Measurements from ENCODE around the gene BFSP1. TPM values are rescaled to one million over a fixed set of nuclear protein-coding genes. Genes with fewer than 3 reads are reported as not detected.

The BFSP1 gene
- 1 to 10 TPM; 1.5 to 2.6 TPM for total RNA-seq
- polyA plus RNA-seq, result 1 to 10 TPM; 2.4 to 9.9 TPM
- long read RNA-seq, donor 1, partial matches to known transcripts, result 1 of 11 reads
- long read RNA-seq, donor 1, other reads (novel, unspliced or antisense), result 8 of 11 reads
- long read RNA-seq, donor 2, result 0 reads

GRCh38 chr20:17530716-17531664, at the start of gene BFSP1:
Gene BFSP1 (minus strand): TSS chr20:17531379. CDS start chr20:17531329, 50 bp downstream.
- WGBS, 2 donors, result 1% methylated on average over 102 to 111 of the region's 111 CpGs
- Histone ChIP-seq H3K36me3 (ENCODE audit: control insufficient read depth in 1 of 2, insufficient read depth in 2 of 2, low read length in 1 of 2) (no peaks in the 10 kb centered on the region), H3K4me3 (ENCODE audit: low read length in 2 of 2) (peak within 1 kb of the TSS; percentile 31 to 58), H3K4me1 (ENCODE audit: control insufficient read depth in 1 of 2, insufficient read depth in 2 of 2, low read length in 2 of 2) (no peaks in the 10 kb centered on the region), H3K9me3 (ENCODE audit: control insufficient read depth, low read length) (no peaks in the 10 kb centered on the region), H3K27ac (ENCODE audit: low read depth in 1 of 2, low read length in 2 of 2) (no peak within 1 kb of the TSS), H3K27me3 (ENCODE audit: control insufficient read depth in 1 of 2, insufficient read depth in 2 of 2, low read length in 1 of 2) (no peaks in the 10 kb centered on the region)
- intact Hi-C loops (cut with DNase I), result loop anchor here in 1 of 2 donors (2.0 to 10.0 kb wide), 2 partner anchors 82 to 364 kb away; no protein-coding TSS in a partner anchor
- ATAC-seq (ENCODE audit: low FRiP score), result peak; percentile 81
- peak; percentile 70 to 86 for DNase-seq

- 85 to 86% methylated on average over 2 of the region's 2 CpGs for WGBS, 2 donors
- Histone ChIP-seq H3K36me3 (ENCODE audit: control insufficient read depth in 1 of 2, insufficient read depth in 2 of 2, low read length in 1 of 2) (peaks cover 2 to 4% of the 10 kb centered on the region in 2 donors), H3K9me3 (ENCODE audit: control insufficient read depth, low read length) (no peaks in the 10 kb centered on the region), H3K4me1 (ENCODE audit: control insufficient read depth in 1 of 2, insufficient read depth in 2 of 2, low read length in 2 of 2) (peaks cover 3 to 14% of the 10 kb centered on the region in 2 donors), H3K4me3 (ENCODE audit: low read length in 2 of 2) (no peak overlapping the region), H3K27me3 (ENCODE audit: control insufficient read depth in 1 of 2, insufficient read depth in 2 of 2, low read length in 1 of 2) (no peaks in the 10 kb centered on the region), H3K27ac (ENCODE audit: low read depth in 1 of 2, low read length in 2 of 2) (peak overlapping the region in 1 of 2 donors; percentile 45)
- intact Hi-C loops (cut with DNase I), result no loop called here
- DNase-seq (no peak), ATAC-seq (ENCODE audit: low FRiP score) (no peak)
These were observed 49.7 kb upstream of the BFSP1 start for GRCh38 chr20:17580895-17581294.

- WGBS, 2 donors, result 59 to 69% methylated on average over 4 of the region's 4 CpGs
- ATAC-seq (ENCODE audit: low FRiP score), result no peak
- no peak overlapping the region for H3K27ac ChIP-seq (ENCODE audit: low read depth in 1 of 2, low read length in 2 of 2)
- peaks cover 3 to 12% of the 10 kb centered on the region in 2 donors for H3K4me1 ChIP-seq (ENCODE audit: control insufficient read depth in 1 of 2, insufficient read depth in 2 of 2, low read length in 2 of 2)
- no peaks in the 10 kb centered on the region for H3K27me3 ChIP-seq (ENCODE audit: control insufficient read depth in 1 of 2, insufficient read depth in 2 of 2, low read length in 1 of 2)
- H3K9me3 ChIP-seq (ENCODE audit: control insufficient read depth, low read length), result no peaks in the 10 kb centered on the region
- intact Hi-C loops (cut with DNase I), result no loop called here
- peak overlapping the region in 1 of 2 donors; percentile 34 for H3K4me3 ChIP-seq (ENCODE audit: low read length in 2 of 2)
- peaks cover 3 to 4% of the 10 kb centered on the region in 2 donors for H3K36me3 ChIP-seq (ENCODE audit: control insufficient read depth in 1 of 2, insufficient read depth in 2 of 2, low read length in 1 of 2)
- no peak for DNase-seq
These were observed 48.3 kb upstream of the BFSP1 start for GRCh38 chr20:17579369-17580039.

DNA sequence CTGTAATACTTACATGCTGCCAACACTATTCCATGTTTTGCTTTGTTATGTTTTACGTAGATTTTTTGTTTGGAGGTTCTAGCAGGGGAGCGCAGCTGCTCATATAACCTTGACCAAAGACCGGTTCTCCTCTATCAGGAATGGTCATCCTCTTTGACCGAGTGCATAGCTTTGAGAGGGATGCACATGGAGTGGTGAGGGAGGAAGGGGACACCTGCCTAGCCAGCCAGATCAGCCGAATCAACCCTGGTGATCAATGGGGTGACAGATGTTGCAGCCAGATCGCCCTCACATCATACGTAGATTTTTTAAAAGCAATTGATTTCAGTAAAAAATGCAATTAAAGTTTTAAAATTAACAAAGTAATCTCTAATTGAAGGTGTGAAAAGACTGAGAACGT, 45.0 kb upstream of the BFSP1 start:
- Histone ChIP-seq H3K4me1 (ENCODE audit: control insufficient read depth in 1 of 2, insufficient read depth in 2 of 2, low read length in 2 of 2) (peaks cover 3 to 11% of the 10 kb centered on the region in 2 donors), H3K27ac (ENCODE audit: low read depth in 1 of 2, low read length in 2 of 2) (no peak overlapping the region), H3K4me3 (ENCODE audit: low read length in 2 of 2) (peak overlapping the region; percentile 43 to 89), H3K27me3 (ENCODE audit: control insufficient read depth in 1 of 2, insufficient read depth in 2 of 2, low read length in 1 of 2) (no peaks in the 10 kb centered on the region), H3K36me3 (ENCODE audit: control insufficient read depth in 1 of 2, insufficient read depth in 2 of 2, low read length in 1 of 2) (peaks cover 3 to 8% of the 10 kb centered on the region in 2 donors), H3K9me3 (ENCODE audit: control insufficient read depth, low read length) (no peaks in the 10 kb centered on the region)
- intact Hi-C loops (cut with DNase I), result no loop called here
- no peak for DNase-seq
- no peak for ATAC-seq (ENCODE audit: low FRiP score)
- whole genome bisulfite sequencing, 2 donors, result 16% methylated on average over 8 of the region's 8 CpGs

DNA sequence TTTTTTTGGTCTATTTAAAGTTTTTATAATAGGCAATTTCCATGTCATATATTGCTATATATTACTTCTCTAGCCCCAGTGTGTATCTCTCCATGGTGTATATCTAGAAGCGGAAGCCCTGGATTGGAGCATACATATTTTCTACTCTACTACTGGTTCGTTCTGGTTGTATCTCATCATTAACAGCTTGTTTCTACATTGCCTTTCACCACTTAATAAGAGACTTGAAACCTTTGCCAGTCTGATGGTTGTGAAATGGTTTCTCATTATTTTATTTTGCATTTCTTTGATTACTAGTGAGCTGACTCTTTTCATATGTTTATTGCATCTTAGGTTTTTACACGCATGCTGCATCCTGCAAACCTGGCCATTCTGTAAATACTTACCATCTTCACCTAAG, 42.3 kb upstream of the BFSP1 start:
- H3K9me3 ChIP-seq (ENCODE audit: control insufficient read depth, low read length), result no peaks in the 10 kb centered on the region
- H3K27ac ChIP-seq (ENCODE audit: low read depth in 1 of 2, low read length in 2 of 2), result no peak overlapping the region
- DNase-seq, result no peak
- H3K4me1 ChIP-seq (ENCODE audit: control insufficient read depth in 1 of 2, insufficient read depth in 2 of 2, low read length in 2 of 2), result peaks cover 2 to 3% of the 10 kb centered on the region in 2 donors
- 8 to 10% methylated on average over 3 of the region's 3 CpGs for WGBS, 2 donors
- ATAC-seq (ENCODE audit: low FRiP score), result no peak
- H3K27me3 ChIP-seq (ENCODE audit: control insufficient read depth in 1 of 2, insufficient read depth in 2 of 2, low read length in 1 of 2), result no peaks in the 10 kb centered on the region
- intact Hi-C loops (cut with DNase I), result loop anchor here (2.0 to 5.0 kb wide), 3 partner anchors 15 to 39 kb away; no protein-coding TSS in a partner anchor
- peak overlapping the region; percentile 87 to 98 for H3K4me3 ChIP-seq (ENCODE audit: low read length in 2 of 2)
- peaks cover 2 to 8% of the 10 kb centered on the region in 2 donors for H3K36me3 ChIP-seq (ENCODE audit: control insufficient read depth in 1 of 2, insufficient read depth in 2 of 2, low read length in 1 of 2)

DNA sequence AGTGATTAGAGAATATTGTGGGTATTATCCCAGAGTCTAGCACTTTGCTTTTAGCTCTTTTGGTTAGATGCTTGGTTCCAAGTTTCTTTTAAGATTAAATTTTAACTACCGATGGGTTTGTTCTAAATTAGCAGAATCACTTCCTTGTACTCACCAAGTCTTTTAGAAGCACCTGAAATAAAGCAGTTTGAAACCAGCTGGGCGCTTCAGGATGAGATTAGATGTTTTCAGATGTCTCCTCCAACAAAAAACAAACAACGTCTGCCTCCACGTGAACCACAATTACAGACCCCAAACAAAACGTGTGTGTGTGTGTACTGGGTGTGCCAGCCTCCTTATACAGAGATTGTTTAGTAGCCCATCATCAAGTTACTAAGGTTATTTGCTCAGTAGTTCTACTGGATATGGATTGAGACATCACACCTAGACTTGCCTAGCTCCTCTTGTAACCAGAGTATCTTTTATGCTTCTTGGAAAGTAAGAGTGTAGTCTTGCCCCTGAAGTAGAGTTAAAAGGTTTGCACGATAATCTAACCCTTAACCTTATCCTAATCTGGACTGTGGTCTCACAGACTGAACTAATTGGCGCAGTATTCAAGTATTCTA, 41.0 kb upstream of the BFSP1 start:
- Histone ChIP-seq H3K27ac (ENCODE audit: low read depth in 1 of 2, low read length in 2 of 2) (peak overlapping the region; percentile 64 to 84), H3K9me3 (ENCODE audit: control insufficient read depth, low read length) (no peaks in the 10 kb centered on the region), H3K4me3 (ENCODE audit: low read length in 2 of 2) (peak overlapping the region; percentile 87 to 98), H3K36me3 (ENCODE audit: control insufficient read depth in 1 of 2, insufficient read depth in 2 of 2, low read length in 1 of 2) (peaks cover 2 to 8% of the 10 kb centered on the region in 2 donors), H3K27me3 (ENCODE audit: control insufficient read depth in 1 of 2, insufficient read depth in 2 of 2, low read length in 1 of 2) (no peaks in the 10 kb centered on the region), H3K4me1 (ENCODE audit: control insufficient read depth in 1 of 2, insufficient read depth in 2 of 2, low read length in 2 of 2) (peaks cover 2 to 3% of the 10 kb centered on the region in 2 donors)
- WGBS, 2 donors, result 4 to 7% methylated on average over 7 of the region's 7 CpGs
- DNase-seq (no peak), ATAC-seq (ENCODE audit: low FRiP score) (no peak)
- intact Hi-C loops (cut with DNase I), result loop anchor here (1.0 to 5.0 kb wide), 4 partner anchors 17 to 40 kb away; no protein-coding TSS in a partner anchor

DNA sequence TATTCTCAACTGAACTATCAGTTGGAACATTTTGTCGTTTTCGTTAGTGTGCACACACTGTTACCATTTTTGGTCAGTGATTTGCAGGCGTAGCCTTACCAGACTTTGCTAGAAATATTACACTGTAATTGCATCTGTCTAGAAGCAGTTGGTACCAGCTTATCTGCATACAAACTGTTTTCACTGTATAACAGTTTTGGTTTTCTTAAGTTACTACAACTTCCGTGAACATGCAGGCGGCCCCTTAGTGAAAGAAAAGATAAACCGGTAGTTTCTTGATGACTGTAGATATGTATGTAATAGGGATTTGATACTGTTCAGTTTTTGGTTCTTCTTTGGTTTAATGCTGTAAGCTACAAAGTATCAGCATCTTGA, 40.0 kb upstream of the BFSP1 start:
- intact Hi-C loops (cut with DNase I), result loop anchor here (2.0 to 5.0 kb wide), 3 partner anchors 28 to 41 kb away; no protein-coding TSS in a partner anchor
- Histone ChIP-seq H3K4me1 (ENCODE audit: control insufficient read depth in 1 of 2, insufficient read depth in 2 of 2, low read length in 2 of 2) (peaks cover 2 to 3% of the 10 kb centered on the region in 2 donors), H3K9me3 (ENCODE audit: control insufficient read depth, low read length) (no peaks in the 10 kb centered on the region), H3K36me3 (ENCODE audit: control insufficient read depth in 1 of 2, insufficient read depth in 2 of 2, low read length in 1 of 2) (peaks cover 2 to 6% of the 10 kb centered on the region in 2 donors), H3K4me3 (ENCODE audit: low read length in 2 of 2) (peak overlapping the region; percentile 87 to 98), H3K27me3 (ENCODE audit: control insufficient read depth in 1 of 2, insufficient read depth in 2 of 2, low read length in 1 of 2) (no peaks in the 10 kb centered on the region), H3K27ac (ENCODE audit: low read depth in 1 of 2, low read length in 2 of 2) (peak overlapping the region; percentile 54 to 97)
- WGBS, 2 donors, result 1% methylated on average over 6 of the region's 6 CpGs
- ATAC-seq (ENCODE audit: low FRiP score) (no peak), DNase-seq (no peak)
